Caco-2 (cell line): ENCODE results near the gene BGN. TPM values are rescaled to one million over a fixed set of nuclear protein-coding genes. Genes with fewer than 3 reads are reported as not detected.

Source experiments
- BruUV-seq: library from RNA; stranded (reverse); fragments of 400-500 nt; replicated peaks from 2 replicates; lab custom pipeline; 2021; lab: Mats Ljungman, UMichigan
- CTCF ChIA-PET: fragments of 300-600 bp; sonication (Branson Sonifier 250); formaldehyde crosslinking; loops from one replicate; lab custom pipeline; 2022; ENCODE audit warnings: antibody characterized with exemption; lab: Charles Lee
- POLR2A ChIA-PET: fragments of 300-600 bp; sonication (Branson Sonifier 250); formaldehyde crosslinking; loops from one replicate; lab custom pipeline; 2022; ENCODE audit warnings: antibody characterized with exemption; lab: Charles Lee
- DNase-seq, 2 experiments: peaks; one replicate each; pipeline versions ENCODE4 v3.0.0 to v3.0.0-alpha.2; 2020 to 2022
- H3K27me3 ChIP-seq: replicated peaks from 2 replicates; pipeline ENCODE4 v1.6.0; 2011; ENCODE audit warnings: low read length; ENCODE audit not compliant: control insufficient read depth, insufficient read depth
- H3K36me3 ChIP-seq: 2 replicates; pipeline ENCODE4 v1.5.1; 2011; ENCODE audit warnings: low read length; ENCODE audit not compliant: control insufficient read depth, insufficient read depth
- H3K4me1 ChIP-seq: fragments of 250-450 bp; sonication (Bioruptor Pico); 2 replicates; pipeline ENCODE4 v1.5.1; 2020; ENCODE audit warnings: mild to moderate bottlenecking
- H3K4me3 ChIP-seq: 2 replicates; pipeline ENCODE4 v1.5.1; 2011; ENCODE audit warnings: low read depth, mild to moderate bottlenecking, control low read depth, low read length
- H3K9me3 ChIP-seq: fragments of 250-450 bp; sonication (Bioruptor Pico); 2 replicates; pipeline ENCODE4 v1.5.1; 2020; ENCODE audit warnings: mild to moderate bottlenecking, moderate library complexity
- H3K27ac Mint-ChIP-seq: one replicate; pipeline ENCODE4 v1.8.0; 2022; ENCODE audit warnings: mixed read lengths; ENCODE audit not compliant: unreplicated experiment
- H3K27me3 Mint-ChIP-seq: one replicate; pipeline ENCODE4 v1.8.0; 2022; ENCODE audit warnings: mixed read lengths; ENCODE audit not compliant: insufficient read depth, unreplicated experiment
- H3K36me3 Mint-ChIP-seq: one replicate; pipeline ENCODE4 v1.8.0; 2022; ENCODE audit warnings: mild to moderate bottlenecking, mixed read lengths; ENCODE audit not compliant: insufficient read depth, unreplicated experiment
- H3K4me1 Mint-ChIP-seq: one replicate; pipeline ENCODE4 v1.8.0; 2022; ENCODE audit warnings: low read depth, mixed read lengths; ENCODE audit not compliant: unreplicated experiment
- H3K4me3 Mint-ChIP-seq: one replicate; pipeline ENCODE4 v1.8.0; 2022; ENCODE audit warnings: mild to moderate bottlenecking, moderate library complexity, mixed read lengths; ENCODE audit not compliant: unreplicated experiment
- H3K9me3 Mint-ChIP-seq: one replicate; pipeline ENCODE4 v1.8.0; 2022; ENCODE audit warnings: mixed read lengths; ENCODE audit not compliant: unreplicated experiment
- intact Hi-C: fragments of 100-400 bp; cut with micrococcal nuclease; formaldehyde crosslinking; loops from one replicate; pipeline ENCODE4 v1.10.0; 2022; ENCODE audit not compliant: unreplicated experiment
- total RNA-seq: library from RNA; stranded (reverse); gene quantifications from 2 replicates; pipeline ENCODE4 v1.2.3, GENCODE V29; 2022
- TF ChIP-seq, protein P1 (sequence below), 2 experiments: fragments of 200-600 bp in 1 of 2; IDR thresholded peaks; 1 replicate in 1 of 2; 2 replicates in 1 of 2; pipeline versions ENCODE4 v1.5.1 to v1.8.0; 2011 to 2022; ENCODE audit warnings: antibody characterized with exemption in 1 of 2, control low read depth in 1 of 2, inconsistent platforms in 1 of 2, low read depth in 1 of 2, low read length in 1 of 2, mild to moderate bottlenecking in 1 of 2, moderate library complexity in 1 of 2; ENCODE audit not compliant: insufficient read depth in 1 of 2, severe bottlenecking in 1 of 2, unreplicated experiment in 1 of 2

BGN gene
- total RNA-seq, 1 experiment from 2014 or later: 9.9 TPM

DNA sequence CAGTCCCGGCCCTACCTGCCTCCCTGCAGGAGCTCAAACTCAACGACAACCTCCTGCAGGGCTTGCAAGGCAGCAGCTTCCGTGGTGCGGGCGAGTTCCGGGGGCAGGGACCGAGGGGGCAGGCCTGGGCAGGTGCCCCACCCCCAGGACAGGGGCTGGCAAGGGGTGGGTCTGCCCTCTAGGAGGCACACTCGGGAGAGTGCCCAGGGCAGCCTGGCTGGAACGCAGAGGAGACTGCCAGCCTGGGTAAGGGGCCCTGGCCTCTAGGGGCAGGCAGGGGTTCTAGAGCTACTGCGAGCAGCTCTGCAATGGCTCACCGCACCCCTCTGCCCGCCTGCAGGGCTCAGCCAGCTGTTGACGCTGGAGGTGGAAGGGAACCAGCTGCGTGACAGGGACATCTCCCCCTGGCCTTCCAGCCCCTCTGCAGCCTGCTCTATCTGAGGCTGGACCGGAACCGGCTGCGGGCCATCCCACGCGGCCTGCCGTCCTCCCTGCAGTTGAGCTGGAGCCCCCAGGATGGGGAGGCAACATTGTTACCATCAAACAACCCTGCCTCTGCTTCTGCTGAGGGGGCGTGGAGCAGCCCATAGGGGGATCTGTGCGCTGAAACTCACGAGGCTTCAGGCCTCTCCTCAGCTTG, 12.3 kb upstream of the BGN start:
- Mint-ChIP-seq H3K9me3 (no peaks in the 10 kb centered on the region), H3K4me1 (no peaks in the 10 kb centered on the region), H3K27ac (no peak overlapping the region), H3K36me3 (no peaks in the 10 kb centered on the region), H3K4me3 (no peak overlapping the region), H3K27me3 (no peaks in the 10 kb centered on the region)
- POLR2A ChIA-PET: no interaction called here
- Histone ChIP-seq H3K36me3 (no peaks in the 10 kb centered on the region), H3K27me3 (no peaks in the 10 kb centered on the region), H3K4me1 (peaks cover 6% of the 10 kb centered on the region), H3K4me3 (no peak overlapping the region), H3K9me3 (no peaks in the 10 kb centered on the region)
- intact Hi-C loops: no loop called here
- TF ChIP-seq, protein P1, sequence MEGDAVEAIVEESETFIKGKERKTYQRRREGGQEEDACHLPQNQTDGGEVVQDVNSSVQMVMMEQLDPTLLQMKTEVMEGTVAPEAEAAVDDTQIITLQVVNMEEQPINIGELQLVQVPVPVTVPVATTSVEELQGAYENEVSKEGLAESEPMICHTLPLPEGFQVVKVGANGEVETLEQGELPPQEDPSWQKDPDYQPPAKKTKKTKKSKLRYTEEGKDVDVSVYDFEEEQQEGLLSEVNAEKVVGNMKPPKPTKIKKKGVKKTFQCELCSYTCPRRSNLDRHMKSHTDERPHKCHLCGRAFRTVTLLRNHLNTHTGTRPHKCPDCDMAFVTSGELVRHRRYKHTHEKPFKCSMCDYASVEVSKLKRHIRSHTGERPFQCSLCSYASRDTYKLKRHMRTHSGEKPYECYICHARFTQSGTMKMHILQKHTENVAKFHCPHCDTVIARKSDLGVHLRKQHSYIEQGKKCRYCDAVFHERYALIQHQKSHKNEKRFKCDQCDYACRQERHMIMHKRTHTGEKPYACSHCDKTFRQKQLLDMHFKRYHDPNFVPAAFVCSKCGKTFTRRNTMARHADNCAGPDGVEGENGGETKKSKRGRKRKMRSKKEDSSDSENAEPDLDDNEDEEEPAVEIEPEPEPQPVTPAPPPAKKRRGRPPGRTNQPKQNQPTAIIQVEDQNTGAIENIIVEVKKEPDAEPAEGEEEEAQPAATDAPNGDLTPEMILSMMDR (IDR thresholded peaks at IDR 0.05; ENCODE audit: insufficient read depth in 1 of 2, low read depth in 1 of 2, low read length in 1 of 2, severe bottlenecking in 1 of 2, unreplicated experiment in 1 of 2): no peak
- CTCF ChIA-PET: no interaction called here
- BruUV-seq: no TSS peak
- DNase-seq: no peak

DNA sequence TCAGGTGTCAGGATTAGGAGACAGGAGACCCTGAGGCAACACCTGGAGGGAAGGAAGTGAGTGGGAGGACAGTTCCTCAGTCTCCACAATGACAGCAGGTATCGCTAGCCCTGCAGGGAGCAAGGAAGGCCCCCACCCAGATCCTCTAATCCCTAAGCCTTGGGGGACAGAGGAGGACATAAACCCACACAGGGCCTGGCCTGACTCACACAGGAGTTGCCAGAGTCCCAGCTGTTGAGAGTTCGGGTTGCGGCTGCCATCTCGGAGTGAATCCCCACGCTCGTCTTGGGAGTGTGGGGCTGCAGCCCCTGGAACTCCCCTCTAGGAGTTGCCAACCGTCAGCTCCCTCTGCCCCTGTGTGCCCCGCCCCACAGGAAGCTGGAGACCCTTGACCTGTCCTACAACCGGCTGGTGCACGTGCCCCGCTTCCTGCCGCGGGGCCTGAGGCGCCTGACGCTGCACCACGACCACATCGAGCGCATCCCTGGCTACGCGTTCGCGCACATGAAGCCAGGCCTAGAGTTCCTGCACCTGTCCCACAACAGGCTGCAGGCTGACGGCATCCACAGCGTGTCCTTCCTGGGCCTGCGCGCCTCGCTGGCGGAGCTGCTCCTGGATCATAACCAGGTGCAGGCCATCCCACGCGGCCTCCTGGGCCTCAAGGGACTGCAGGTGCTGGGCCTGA, 9.2 kb upstream of the BGN start:
- H3K36me3 Mint-ChIP-seq: no peaks in the 10 kb centered on the region
- Histone ChIP-seq H3K4me1 (peaks cover 25% of the 10 kb centered on the region), H3K27me3 (no peaks in the 10 kb centered on the region), H3K9me3 (no peaks in the 10 kb centered on the region), H3K4me3 (no peak overlapping the region), H3K36me3 (no peaks in the 10 kb centered on the region)
- TF ChIP-seq, protein P1 (IDR thresholded peaks at IDR 0.05; ENCODE audit: insufficient read depth in 1 of 2, low read depth in 1 of 2, low read length in 1 of 2, severe bottlenecking in 1 of 2, unreplicated experiment in 1 of 2): no peak
- POLR2A ChIA-PET: no interaction called here
- H3K4me3 Mint-ChIP-seq: no peak overlapping the region
- H3K9me3 Mint-ChIP-seq: no peaks in the 10 kb centered on the region
- H3K27me3 Mint-ChIP-seq: no peaks in the 10 kb centered on the region
- no peak for DNase-seq
- BruUV-seq: no TSS peak
- H3K4me1 Mint-ChIP-seq: no peaks in the 10 kb centered on the region
- intact Hi-C loops: no loop called here
- H3K27ac Mint-ChIP-seq: no peak overlapping the region
- CTCF ChIA-PET: no interaction called here

DNA sequence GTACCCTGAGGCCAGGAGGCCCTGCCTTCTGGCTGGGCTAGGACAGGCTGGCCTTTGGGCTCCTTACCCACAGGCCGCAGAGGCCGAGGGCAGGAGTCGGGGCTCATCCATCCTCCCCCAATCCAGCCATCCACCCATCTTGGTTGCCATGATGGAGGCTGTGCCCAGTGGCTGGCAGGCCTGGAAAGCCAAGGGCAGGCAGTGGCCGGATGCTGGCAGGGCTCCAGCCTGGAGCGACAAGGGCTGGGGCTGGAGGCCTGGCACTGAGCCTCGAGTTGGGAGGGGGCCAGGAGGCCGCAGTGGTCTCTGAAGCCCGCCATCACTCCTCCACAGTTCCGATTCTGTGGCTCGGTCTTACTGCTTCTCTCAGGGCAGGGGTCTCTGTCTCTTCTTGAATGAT, 8.6 kb upstream of the BGN start:
- Mint-ChIP-seq H3K27ac (no peak overlapping the region), H3K4me3 (no peak overlapping the region), H3K4me1 (no peaks in the 10 kb centered on the region), H3K27me3 (no peaks in the 10 kb centered on the region), H3K9me3 (no peaks in the 10 kb centered on the region), H3K36me3 (no peaks in the 10 kb centered on the region)
- no peaks in the 10 kb centered on the region for H3K27me3 ChIP-seq
- H3K36me3 ChIP-seq: no peaks in the 10 kb centered on the region
- BruUV-seq: no TSS peak
- H3K4me1 ChIP-seq: peaks cover 26% of the 10 kb centered on the region
- intact Hi-C loops: no loop called here
- TF ChIP-seq, protein P1 (IDR thresholded peaks at IDR 0.05; ENCODE audit: insufficient read depth in 1 of 2, low read depth in 1 of 2, low read length in 1 of 2, severe bottlenecking in 1 of 2, unreplicated experiment in 1 of 2): no peak
- H3K4me3 ChIP-seq: no peak overlapping the region
- ChIA-PET CTCF (no interaction called here), POLR2A (no interaction called here)
- no peaks in the 10 kb centered on the region for H3K9me3 ChIP-seq
- DNase-seq: no peak
